GM08714 (cell line): ENCODE data around the gene KRT3.

Experiments used
- H3K4me3 ChIP-seq: fragments of 200-500 bp; sonication (Bioruptor generic); 2 replicates; pipeline ENCODE4 v1.5.1; 2014; ENCODE audit warnings: mild to moderate bottlenecking, low read length, inconsistent platforms
- ZNF274 ChIP-seq: IDR thresholded peaks from 2 replicates; pipeline ENCODE4 v1.6.1; 2012; ENCODE audit warnings: mild to moderate bottlenecking, low read depth, low read length

The KRT3 gene

DNA sequence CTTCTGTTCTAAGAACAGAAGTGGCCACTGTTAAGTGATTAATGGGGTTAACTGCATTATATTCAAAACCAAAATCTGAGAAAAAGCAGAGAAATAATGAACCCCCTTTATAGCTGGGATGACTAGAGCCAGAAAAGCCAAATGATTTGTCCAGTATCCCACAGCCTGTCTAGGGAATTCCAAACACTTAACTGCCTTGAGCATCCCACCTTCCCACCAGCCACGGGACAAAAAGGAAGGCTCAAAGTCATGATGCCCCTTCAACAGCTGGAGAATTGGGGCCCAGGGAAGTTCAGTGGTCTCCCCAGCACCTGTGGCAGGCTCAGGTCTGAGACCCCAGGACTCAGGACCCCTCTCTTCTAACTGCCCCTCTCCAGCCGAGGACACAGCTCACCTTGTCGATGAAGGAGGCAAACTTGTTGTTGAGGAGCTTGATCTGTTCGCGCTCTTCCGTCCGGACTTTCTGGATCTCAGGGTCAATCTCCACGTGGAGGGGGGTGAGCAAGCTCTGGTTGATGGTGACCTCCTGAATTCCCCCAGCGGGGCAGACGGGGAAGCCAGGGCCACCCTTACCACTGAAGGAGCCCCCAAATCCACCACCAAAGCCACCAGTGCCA is 17.4 kb upstream of the KRT3 start:
- no peak for TF ChIP-seq ZNF274
- no peak overlapping the region for H3K4me3 ChIP-seq

DNA sequence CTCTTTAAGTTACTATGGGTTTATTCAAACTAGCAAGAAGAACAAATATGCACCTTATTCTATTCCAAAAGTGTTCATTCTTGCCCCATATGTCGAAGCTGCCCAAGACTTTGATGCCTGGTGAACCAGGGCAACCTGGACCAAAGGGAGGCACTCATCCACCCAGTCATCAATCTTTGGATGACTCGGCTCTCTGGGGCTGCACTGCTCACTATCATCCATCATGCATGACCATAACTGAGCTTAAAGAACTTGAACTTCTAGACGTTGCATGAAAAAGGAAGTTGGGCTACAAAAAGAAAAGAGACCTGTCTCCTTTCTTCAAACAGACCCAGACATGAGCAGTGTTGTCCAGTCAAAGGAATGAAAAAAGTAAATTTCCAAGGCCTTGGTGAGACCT is 16.8 kb upstream of the KRT3 start:
- H3K4me3 ChIP-seq, result no peak overlapping the region
- TF ChIP-seq ZNF274, result no peak

DNA sequence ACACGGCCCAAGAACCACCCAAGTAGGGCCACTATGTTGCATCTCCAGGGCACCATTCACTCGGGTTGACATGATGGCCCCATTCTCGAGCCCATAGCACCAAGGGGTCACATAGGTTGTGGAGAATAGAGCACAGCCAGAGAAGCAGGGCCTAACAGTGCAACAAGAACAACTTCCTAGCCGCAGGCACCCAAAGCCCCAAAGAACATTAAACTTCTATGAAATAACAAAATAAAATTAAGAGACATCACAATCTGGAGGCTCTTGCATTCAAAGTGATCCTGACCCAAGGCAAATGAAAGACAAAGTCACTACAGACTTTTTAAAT is 16.1 kb upstream of the KRT3 start:
- no peak for TF ChIP-seq ZNF274
- H3K4me3 ChIP-seq, result no peak overlapping the region

DNA sequence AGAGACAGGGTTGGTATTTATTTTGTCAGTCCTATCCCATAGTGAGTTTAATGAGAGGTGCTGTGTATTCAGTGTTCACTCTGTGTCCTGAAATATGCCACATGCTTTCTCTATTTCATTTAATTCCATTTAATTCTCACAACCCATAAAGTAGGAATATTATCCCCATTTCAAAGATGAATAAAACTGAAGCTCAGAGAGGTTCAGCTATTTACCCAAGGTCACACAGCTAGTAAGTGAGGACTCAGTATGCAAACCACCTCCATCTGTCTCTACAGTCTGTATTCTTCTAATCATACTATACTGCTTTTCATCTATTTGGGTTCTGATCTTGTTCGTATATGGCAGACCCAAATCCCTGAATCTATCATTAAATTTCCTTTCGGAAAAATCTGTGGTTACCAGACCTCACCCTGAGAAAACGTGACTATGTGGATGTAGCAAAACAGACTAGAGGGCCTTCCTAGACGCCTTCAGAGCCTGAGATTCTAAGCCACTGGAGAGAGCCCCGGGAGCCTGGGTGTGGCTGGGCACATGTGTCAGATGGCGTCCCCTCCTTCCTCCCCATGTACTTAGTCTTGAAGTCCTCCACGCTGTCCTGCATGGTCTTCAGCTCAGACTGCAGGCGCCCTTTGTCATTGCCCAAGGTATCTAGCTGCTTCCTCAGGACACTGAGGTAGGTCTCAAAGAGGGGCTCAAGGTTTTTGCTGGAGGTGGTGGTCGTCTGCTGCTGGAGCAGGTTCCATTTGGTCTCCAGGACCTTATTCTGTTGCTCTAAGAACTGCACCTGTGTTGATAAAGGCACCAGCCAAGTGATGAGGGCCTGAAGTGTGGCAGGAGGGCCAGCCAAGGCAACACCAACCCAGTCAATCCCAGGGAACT is 15.5 kb upstream of the KRT3 start:
- no peak for TF ChIP-seq ZNF274
- no peak overlapping the region for H3K4me3 ChIP-seq

DNA sequence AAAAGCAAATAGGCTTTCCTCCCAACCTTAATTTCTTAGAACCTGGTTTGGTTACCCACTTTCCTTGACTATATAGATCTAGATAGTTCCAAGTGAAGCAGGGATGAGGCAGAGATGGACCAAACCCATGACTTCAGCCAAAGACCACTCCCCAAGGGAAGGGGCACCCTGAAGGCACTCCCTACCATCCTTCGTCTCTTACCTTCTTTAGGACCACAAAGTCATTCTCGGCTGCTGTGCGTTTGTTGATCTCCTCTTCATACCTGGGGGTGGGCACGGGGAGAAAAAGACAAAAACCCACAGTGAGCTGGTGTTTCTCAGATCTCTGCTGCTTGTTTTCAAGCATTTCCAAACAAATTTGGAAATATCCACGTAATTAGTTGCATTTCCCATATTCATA is 14.6 kb upstream of the KRT3 start:
- no peak for TF ChIP-seq ZNF274
- H3K4me3 ChIP-seq, result no peak overlapping the region

DNA sequence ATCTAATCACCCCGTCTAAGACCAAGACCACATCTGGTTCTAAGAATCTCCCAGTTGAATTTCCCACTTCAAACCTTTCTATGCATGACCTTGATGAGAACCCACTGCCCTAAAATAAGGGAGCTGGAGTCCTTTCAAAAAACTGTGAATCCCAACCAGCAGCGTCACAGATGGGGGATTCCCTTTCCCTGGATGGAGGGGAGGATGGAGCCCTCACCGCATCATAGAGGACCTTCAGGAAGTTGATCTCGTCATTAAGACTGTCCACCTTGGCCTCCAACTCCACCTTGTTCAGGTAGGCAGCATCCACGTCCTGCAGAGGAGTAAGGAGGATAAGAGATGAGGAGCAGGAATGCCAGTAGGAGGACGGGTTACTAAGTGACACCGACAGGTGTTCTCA is 13.2 kb upstream of the KRT3 start:
- no peak for TF ChIP-seq ZNF274
- H3K4me3 ChIP-seq, result no peak overlapping the region

DNA sequence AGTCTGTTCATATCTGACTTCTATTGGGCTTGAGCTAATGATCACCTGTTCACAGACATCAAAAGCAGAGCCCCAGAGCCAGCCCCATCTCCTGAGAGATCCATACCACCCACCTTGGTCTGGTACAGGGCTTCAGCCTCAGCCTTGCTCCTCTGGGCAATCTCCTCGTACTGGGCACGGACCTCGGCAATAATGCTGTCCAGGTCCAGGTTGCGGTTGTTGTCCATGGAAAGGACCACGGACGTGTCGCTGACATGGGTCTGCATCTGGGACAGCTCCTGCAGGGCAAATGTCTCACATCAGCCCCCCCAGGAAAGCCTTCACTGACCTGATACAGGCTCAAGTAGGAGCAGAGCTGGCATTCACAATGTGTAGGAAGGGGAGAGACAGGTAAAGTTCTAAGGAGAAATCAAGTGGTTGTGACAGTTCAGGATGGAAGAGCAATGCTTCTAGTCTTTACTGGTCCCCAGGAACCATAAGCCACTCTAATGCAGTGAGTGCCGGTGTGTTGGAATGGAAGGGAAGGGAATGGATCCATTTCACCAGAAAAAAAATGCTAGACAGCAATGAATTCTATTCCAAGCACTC is 12.8 kb upstream of the KRT3 start:
- TF ChIP-seq ZNF274, result no peak
- H3K4me3 ChIP-seq, result no peak overlapping the region

DNA sequence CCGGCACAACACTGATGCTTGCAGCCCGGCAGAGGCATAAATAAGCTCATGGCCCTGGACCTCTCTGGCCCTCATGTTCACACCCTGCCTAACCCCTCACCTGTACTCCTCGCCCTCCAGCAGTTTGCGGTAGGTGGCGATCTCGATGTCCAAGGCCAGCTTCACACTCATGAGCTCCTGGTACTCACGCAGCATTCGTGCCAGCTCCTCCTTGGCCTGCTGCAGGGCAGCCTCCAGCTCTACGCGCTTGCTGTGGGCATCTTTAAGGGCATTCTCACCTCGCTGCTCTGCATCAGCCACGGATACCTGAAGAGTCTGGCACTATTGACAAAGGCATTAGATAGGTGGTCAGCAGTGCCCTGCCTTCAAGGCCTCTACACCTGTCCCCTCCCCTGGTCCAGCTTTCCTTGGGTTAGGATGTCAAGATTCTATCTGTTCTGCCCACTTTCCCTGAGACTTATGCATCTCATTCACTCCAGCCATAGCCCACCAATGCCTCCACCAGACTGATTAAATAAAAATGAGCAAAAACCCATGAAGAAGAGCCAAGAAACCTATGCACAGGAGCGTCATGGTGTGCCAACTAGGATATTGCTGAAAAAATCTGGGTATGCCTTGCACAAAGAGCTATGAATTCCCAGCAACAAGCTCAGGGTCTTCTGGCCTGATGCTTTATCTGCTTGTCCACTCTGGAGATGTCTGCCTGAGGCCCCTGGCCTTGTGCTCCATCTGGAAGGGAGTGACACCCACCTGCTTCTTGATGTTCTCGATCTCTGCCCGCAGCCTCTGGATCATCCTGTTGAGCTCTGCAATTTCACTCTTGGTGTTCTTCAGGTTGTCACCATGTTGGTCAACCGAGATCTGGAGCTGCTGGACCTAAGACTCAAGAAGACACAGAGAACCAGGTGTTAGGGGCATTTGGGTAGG is 11.9 kb upstream of the KRT3 start:
- TF ChIP-seq ZNF274, result no peak
- no peak overlapping the region for H3K4me3 ChIP-seq

DNA sequence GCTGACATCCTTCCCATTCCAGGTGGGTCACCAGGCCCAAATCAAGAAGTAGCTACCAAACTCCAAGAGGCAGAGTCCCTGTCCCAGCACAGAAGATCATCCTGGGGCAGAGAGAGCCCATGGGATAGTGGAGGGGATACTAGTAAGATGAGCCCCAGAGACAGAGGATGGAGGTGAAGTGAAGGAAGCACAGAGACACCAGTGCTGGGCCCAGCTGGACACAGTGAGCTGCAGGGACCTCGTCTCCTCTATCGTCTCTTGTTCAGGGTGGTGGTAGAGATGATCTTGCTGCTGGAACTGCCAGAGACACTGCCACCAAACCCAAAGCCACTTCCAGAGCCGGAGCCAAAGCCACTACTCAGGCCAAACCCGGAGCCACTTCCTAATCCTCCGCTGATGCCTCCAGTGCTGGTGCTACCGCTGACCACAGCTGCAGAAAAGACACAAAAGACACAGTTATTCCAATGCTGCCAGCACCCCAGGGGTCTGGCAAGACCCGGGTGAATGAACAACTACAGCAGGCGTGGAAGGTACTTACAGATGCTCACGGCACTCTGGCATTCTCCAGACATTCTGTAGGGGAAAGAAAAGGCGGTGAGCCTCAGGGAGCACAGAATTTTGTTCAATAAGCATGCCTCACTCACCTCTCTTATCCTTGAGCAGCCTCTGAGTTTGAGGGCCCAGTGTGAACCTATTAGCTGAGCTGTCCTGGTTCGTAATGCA is 11.1 kb upstream of the KRT3 start:
- TF ChIP-seq ZNF274, result no peak
- H3K4me3 ChIP-seq, result no peak overlapping the region

DNA sequence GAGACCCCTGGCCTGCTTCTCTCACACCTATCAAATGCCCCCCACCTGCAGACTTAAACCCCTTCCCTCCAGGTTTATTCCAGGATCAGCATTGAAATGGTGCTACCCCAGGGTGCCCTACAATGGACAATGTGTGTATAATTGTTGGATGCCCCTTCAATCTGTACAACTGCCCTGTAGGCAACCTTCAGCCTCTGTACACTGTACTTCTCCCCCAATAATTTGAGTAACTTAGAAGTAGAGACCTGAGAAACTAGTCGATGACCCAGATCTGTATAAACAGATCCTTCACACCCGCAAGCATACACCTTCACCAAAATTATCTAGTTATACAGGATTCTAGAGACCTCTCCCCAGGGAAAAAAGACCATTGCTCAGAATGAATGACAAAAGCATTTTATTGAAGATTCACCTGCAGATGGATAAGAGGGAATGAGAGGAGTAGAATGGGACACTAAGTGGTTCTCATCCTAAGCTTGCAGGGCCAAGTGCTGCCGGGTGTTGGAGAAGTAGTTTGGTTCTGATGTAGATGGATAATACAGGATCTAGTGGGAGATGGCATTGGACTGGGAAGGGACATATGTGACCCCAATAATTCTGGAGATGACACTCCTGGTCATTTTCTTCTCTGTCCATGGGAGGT is 10.4 kb upstream of the KRT3 start:
- TF ChIP-seq ZNF274, result no peak
- no peak overlapping the region for H3K4me3 ChIP-seq

DNA sequence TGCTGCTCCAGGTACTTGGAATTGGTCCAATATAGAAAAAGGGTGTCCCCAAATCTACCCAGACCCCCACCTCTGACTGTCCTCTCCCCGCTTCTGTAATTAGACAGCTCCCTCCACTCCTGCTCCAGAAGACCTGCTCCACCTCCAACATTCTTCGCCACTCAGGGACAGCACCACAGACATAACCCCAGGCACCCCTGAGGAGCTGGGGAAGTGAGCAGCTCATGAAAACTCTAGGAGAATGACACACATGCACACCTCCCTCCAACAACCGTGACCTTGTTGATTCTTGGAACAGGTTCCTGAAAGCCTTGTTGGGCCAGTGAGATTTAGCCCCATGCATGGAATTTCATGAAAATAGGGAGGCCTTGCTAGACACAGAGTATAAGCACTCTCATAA is 9.8 kb upstream of the KRT3 start:
- no peak for TF ChIP-seq ZNF274

DNA sequence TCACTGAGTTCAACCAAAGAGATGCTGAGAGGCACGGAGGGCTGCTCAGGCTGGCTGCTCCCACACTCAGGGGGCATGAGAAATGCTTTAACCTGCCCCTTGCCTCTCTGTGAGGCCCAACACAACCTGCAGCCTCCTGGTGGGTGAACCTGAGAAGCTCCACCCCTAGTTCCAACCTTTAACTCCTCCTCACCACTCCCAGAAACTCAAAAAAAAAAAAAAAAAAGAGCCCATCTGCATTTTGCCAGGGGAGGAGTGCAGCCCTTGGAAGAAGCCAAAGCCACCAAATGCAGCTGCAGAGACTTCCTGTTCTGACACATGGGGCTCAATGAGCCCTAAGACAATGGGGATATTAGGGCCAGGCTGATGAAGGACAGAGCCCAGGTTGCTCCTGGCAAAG is 9.1 kb upstream of the KRT3 start:
- H3K4me3 ChIP-seq, result no peak overlapping the region
- TF ChIP-seq ZNF274, result no peak

More for the DNA sequence above, 9.8 kb upstream of the KRT3 start:
- no peak overlapping the region for H3K4me3 ChIP-seq

DNA sequence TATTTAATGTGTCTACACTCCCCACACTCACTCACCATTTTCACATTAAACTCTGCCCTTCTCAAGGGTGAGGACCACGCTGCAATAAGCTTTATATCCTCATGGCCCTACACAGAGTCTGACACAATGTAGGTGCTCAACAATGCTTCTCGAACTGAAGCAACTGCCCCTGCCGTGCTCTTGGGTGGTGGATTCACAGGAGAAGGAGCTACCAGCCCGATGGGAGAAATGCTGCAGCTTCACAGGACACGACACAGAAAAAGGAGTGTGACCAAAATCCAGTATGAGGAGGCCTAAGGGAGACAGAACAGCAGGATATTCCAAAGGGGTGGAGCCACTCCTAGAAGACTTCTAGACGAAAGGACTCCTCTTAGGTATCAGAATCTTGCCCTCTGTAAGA is 6.5 kb upstream of the KRT3 start:
- H3K4me3 ChIP-seq, result no peak overlapping the region
- TF ChIP-seq ZNF274, result no peak
